SK-N-SH (cell line): ENCODE data around the gene LRIG1. TPM values are rescaled to one million over a fixed set of nuclear protein-coding genes. Genes with fewer than 3 reads are reported as not detected.

Source experiments
- CTCF ChIA-PET: fragments of 300-600, 350-600 bp; formaldehyde crosslinking; extraction: SDS; loops from one replicate; lab custom pipeline; 2021; lab: Yijun Ruan, JAX
- POLR2A ChIA-PET: fragments of 350-600 bp; sonication (Branson Sonifier 250); formaldehyde crosslinking; extraction: SDS; loops from one replicate; lab custom pipeline; 2020; ENCODE audit warnings: antibody characterized with exemption, inconsistent platforms; lab: Yijun Ruan, JAX
- DNase-seq: peaks from one replicate; pipeline ENCODE4 v3.0.0; 2012
- H2AFZ ChIP-seq: fragments of 200-600 bp; sonication (generic); 2 replicates; pipeline ENCODE4 v1.8.1; 2016; ENCODE audit warnings: antibody characterized with exemption, mild to moderate bottlenecking, low read depth
- H3F3A ChIP-seq: fragments of 200-600 bp; sonication (generic); replicated peaks from 2 replicates; pipeline ENCODE3; 2016; ENCODE audit warnings: antibody characterized with exemption, mild to moderate bottlenecking; ENCODE audit not compliant: insufficient read depth
- H3K27ac ChIP-seq, 2 experiments: fragments of 200-500 bp in 1 of 2; fragments of 200-600 bp in 1 of 2; sonication (Bioruptor generic) in 1 of 2; sonication (generic), shearing (Covaris generic) in 1 of 2; 2 replicates each; pipeline versions ENCODE4 v1.5.1 to v1.6.1; 2014 to 2016; ENCODE audit warnings: low read depth in 2 of 2, inconsistent platforms in 1 of 2, low read length in 1 of 2, mild to moderate bottlenecking in 1 of 2, mixed read lengths in 1 of 2
- H3K27me3 ChIP-seq: fragments of 200-600 bp; sonication (generic), shearing (Covaris generic); 2 replicates; pipeline ENCODE4 v1.6.1; 2016; ENCODE audit warnings: mixed run types; ENCODE audit not compliant: insufficient read depth
- H3K36me3 ChIP-seq, 2 experiments: fragments of 200-500 bp in 1 of 2; fragments of 200-600 bp in 1 of 2; sonication (Bioruptor generic) in 1 of 2; sonication (generic) in 1 of 2; replicated peaks in 1 of 2; 2 replicates each; pipeline versions ENCODE3 to v1.5.1; 2014 to 2016; ENCODE audit warnings: low read length in 1 of 2, mild to moderate bottlenecking in 1 of 2; ENCODE audit not compliant: insufficient read depth in 2 of 2, control insufficient read depth in 1 of 2
- H3K4me1 ChIP-seq, 2 experiments: fragments of 200-500 bp in 1 of 2; fragments of 200-600 bp in 1 of 2; sonication (Bioruptor generic) in 1 of 2; sonication (generic), shearing (Covaris generic) in 1 of 2; 2 replicates each; pipeline versions ENCODE4 v1.5.1 to v1.6.1; 2014 to 2016; ENCODE audit warnings: low read depth in 1 of 2, low read length in 1 of 2, mixed run types in 1 of 2; ENCODE audit not compliant: insufficient read depth in 2 of 2, control insufficient read depth in 1 of 2
- H3K4me2 ChIP-seq: fragments of 200-600 bp; sonication (generic), shearing (Covaris generic); 2 replicates; pipeline ENCODE4 v1.6.1; 2017; ENCODE audit warnings: mixed run types
- H3K4me3 ChIP-seq, 2 experiments: fragments of 200-500 bp in 1 of 2; fragments of 200-600 bp in 1 of 2; sonication (Bioruptor generic) in 1 of 2; sonication (generic), shearing (Covaris generic) in 1 of 2; 2 replicates each; pipeline versions ENCODE4 v1.5.1 to v1.8.1; 2014 to 2016; ENCODE audit warnings: low read depth in 2 of 2, inconsistent platforms in 1 of 2, low read length in 1 of 2, mild to moderate bottlenecking in 1 of 2, mixed read lengths in 1 of 2, moderate library complexity in 1 of 2
- H3K79me2 ChIP-seq: fragments of 200-600 bp; sonication (generic); 2 replicates; pipeline ENCODE4 v1.8.1; 2017; ENCODE audit warnings: mild to moderate bottlenecking; ENCODE audit not compliant: insufficient read depth
- H3K9ac ChIP-seq: fragments of 200-600 bp; sonication (generic); 2 replicates; pipeline ENCODE4 v1.6.1; 2017; ENCODE audit warnings: mixed run types
- H3K9me2 ChIP-seq: fragments of 200-600 bp; sonication (generic); 2 replicates; pipeline ENCODE4 v1.6.1; 2017; ENCODE audit warnings: mixed run types
- H3K9me3 ChIP-seq: fragments of 200-600 bp; sonication (generic); 2 replicates; pipeline ENCODE4 v1.6.1; 2017; ENCODE audit warnings: mixed run types, mild to moderate bottlenecking, moderate library complexity
- H4K20me1 ChIP-seq: fragments of 200-600 bp; sonication (generic); 2 replicates; pipeline ENCODE4 v1.6.1; 2017; ENCODE audit warnings: mild to moderate bottlenecking, mixed run types; ENCODE audit not compliant: insufficient read depth
- CTCF ChIP-seq: fragments of 200-600 bp; sonication (generic); IDR thresholded peaks from 2 replicates; pipeline ENCODE4 v1.6.1; 2017; ENCODE audit warnings: antibody characterized with exemption, mild to moderate bottlenecking, moderate library complexity
- ELF1 ChIP-seq: IDR thresholded peaks from 2 replicates; pipeline ENCODE4 v1.4.0; 2012
- FOXJ3 ChIP-seq: sonication (generic); formaldehyde crosslinking; IDR thresholded peaks from 2 replicates; pipeline ENCODE4 v1.5.1; 2020; ENCODE audit warnings: mild to moderate bottlenecking, missing genetic modification reagents
- FOXM1 ChIP-seq: IDR thresholded peaks from 2 replicates; pipeline ENCODE4 v1.4.0; 2012; ENCODE audit warnings: low read depth, mild to moderate bottlenecking
- GABPA ChIP-seq: IDR thresholded peaks from 2 replicates; pipeline ENCODE4 v1.4.0; 2012; ENCODE audit warnings: low read depth, mild to moderate bottlenecking
- GATA2 ChIP-seq: sonication (generic); formaldehyde crosslinking; IDR thresholded peaks from 2 replicates; pipeline ENCODE4 v1.5.0; 2020; ENCODE audit warnings: mild to moderate bottlenecking, missing genetic modification reagents
- IRF3 ChIP-seq: fragments of 150-350 bp; IDR thresholded peaks from 2 replicates; pipeline ENCODE4 v1.6.1; 2016; ENCODE audit warnings: mild to moderate bottlenecking, low read depth, low read length
- JUND ChIP-seq: IDR thresholded peaks from 2 replicates; pipeline ENCODE4 v1.4.0; 2012
- MAX ChIP-seq: IDR thresholded peaks from 2 replicates; pipeline ENCODE4 v1.4.0; 2012; ENCODE audit warnings: low read depth
- MEF2A ChIP-seq: IDR thresholded peaks from 2 replicates; pipeline ENCODE4 v1.4.0; 2012; ENCODE audit warnings: low read depth, borderline replicate concordance
- MXI1 ChIP-seq: IDR thresholded peaks from 2 replicates; pipeline ENCODE4 v1.6.1; 2012; ENCODE audit warnings: mild to moderate bottlenecking, low read depth, low read length, improper control_type of control experiment
- NFIC ChIP-seq: IDR thresholded peaks from 2 replicates; pipeline ENCODE4 v1.4.0; 2012; ENCODE audit warnings: borderline replicate concordance
- PBX3 ChIP-seq: IDR thresholded peaks from 2 replicates; pipeline ENCODE4; 2012
- RAD21 ChIP-seq: IDR thresholded peaks from 2 replicates; pipeline ENCODE4 v1.6.1; 2012; ENCODE audit warnings: mild to moderate bottlenecking, low read length
- RFX5 ChIP-seq: IDR thresholded peaks from 2 replicates; pipeline ENCODE4 v1.6.1; 2012; ENCODE audit warnings: mild to moderate bottlenecking, improper control_type of control experiment, low read length
- RXRA ChIP-seq: IDR thresholded peaks from 2 replicates; pipeline ENCODE4 v1.4.0; 2012; ENCODE audit warnings: low read depth, mild to moderate bottlenecking, borderline replicate concordance
- SIN3A ChIP-seq: IDR thresholded peaks from 2 replicates; pipeline ENCODE4 v1.6.1; 2012; ENCODE audit warnings: low read depth, mild to moderate bottlenecking, low read length, moderate library complexity, borderline replicate concordance
- SMC3 ChIP-seq: IDR thresholded peaks from 2 replicates; pipeline ENCODE4 v1.6.1; 2012; ENCODE audit warnings: low read depth, low read length, improper control_type of control experiment
- TAF1 ChIP-seq: IDR thresholded peaks from 2 replicates; pipeline ENCODE4 v1.6.1; 2012; ENCODE audit warnings: low read depth, mild to moderate bottlenecking, low read length, moderate library complexity, borderline replicate concordance
- TCF12 ChIP-seq: IDR thresholded peaks from 2 replicates; pipeline ENCODE4 v1.4.0; 2012
- TEAD4 ChIP-seq: IDR thresholded peaks from 2 replicates; pipeline ENCODE4 v1.4.0; 2012; ENCODE audit warnings: mild to moderate bottlenecking, borderline replicate concordance; ENCODE audit not compliant: insufficient read depth
- USF1 ChIP-seq: IDR thresholded peaks from 2 replicates; pipeline ENCODE4 v1.4.0; 2012; ENCODE audit warnings: low read depth, borderline replicate concordance
- USF2 ChIP-seq: fragments of 150-350 bp; IDR thresholded peaks from 2 replicates; pipeline ENCODE4 v1.6.1; 2017; ENCODE audit warnings: antibody characterized with exemption, low read length, low read depth, borderline replicate concordance
- WGBS: methylation state at CpG from one replicate; pipeline ENCODE4 v1.1.6; 2017; ENCODE audit warnings: low lambda C conversion rate; 5-methylcytosine and 5-hydroxymethylcytosine counted together
- polyA plus RNA-seq, 3 experiments: library from polyadenylated mRNA; depleted of rRNA; stranded (reverse); fragments of >200 nt; gene quantifications; 2 replicates each; pipeline ENCODE4 v1.2.3, GENCODE V29; 2012

Gene LRIG1
- polyA plus RNA-seq, 1 of the 3 experiments (the other 2 are of a cell fraction): 1.7 TPM

- TF ChIP-seq SMC3 (no peak), USF1 (no peak), RXRA (no peak), RAD21 (no peak), JUND (no peak), RFX5 (no peak), SIN3A (no peak), USF2 (no peak), MXI1 (no peak), ELF1 (no peak), CTCF (no peak), FOXM1 (no peak)
- Histone ChIP-seq H3K79me2 (no peaks in the 10 kb centered on the region), H4K20me1 (no peaks in the 10 kb centered on the region), H3F3A (no peaks in the 10 kb centered on the region), H3K27me3 (no peaks in the 10 kb centered on the region; the same call in 1 of the 2 replicates), H3K4me2 (no peak overlapping the region), H3K4me3 (no peak overlapping the region), H3K4me1 (no peaks in the 10 kb centered on the region), H3K9me2 (no peaks in the 10 kb centered on the region), H2AFZ (no peak overlapping the region), H3K9me3 (no peaks in the 10 kb centered on the region), H3K27ac (no peak overlapping the region), H3K36me3 (no peaks in the 10 kb centered on the region), H3K9ac (no peak overlapping the region)
- DNase-seq: no peak
- ChIA-PET POLR2A (no interaction called here), CTCF (interaction anchor here (1.1 kb wide), 1 partner anchor 387 kb away, joined by 3 read pairs; no protein-coding TSS in a partner anchor)
- 78% methylated on average over 7 of the region's 7 CpGs for WGBS
Observed at GRCh38 chr3:66434726-66435125, 66.1 kb downstream of the LRIG1 start.

- Histone ChIP-seq H3K27ac (no peak overlapping the region), H3K9me3 (no peaks in the 10 kb centered on the region), H3K9me2 (no peaks in the 10 kb centered on the region), H3K4me3 (no peak overlapping the region), H3K9ac (no peak overlapping the region), H3K79me2 (no peaks in the 10 kb centered on the region), H3K4me1 (peaks cover 4 to 7% of the 10 kb centered on the region in 2 experiments), H3K36me3 (no peaks in the 10 kb centered on the region), H3K27me3 (no peaks in the 10 kb centered on the region; the same call in 1 of the 2 replicates), H3K4me2 (no peak overlapping the region), H4K20me1 (no peaks in the 10 kb centered on the region), H2AFZ (no peak overlapping the region), H3F3A (no peaks in the 10 kb centered on the region)
- 88% methylated on average over 4 of the region's 4 CpGs for WGBS
- ChIA-PET CTCF (interaction anchor here (1.0 to 1.3 kb wide), 2 partner anchors 10 to 21 kb away, joined by 3 read pairs; no protein-coding TSS in a partner anchor), POLR2A (no interaction called here)
- DNase-seq: no peak
- TF ChIP-seq USF2 (no peak), NFIC (no peak), GATA2 (CRISPR knock-in tag) (no peak), TCF12 (no peak), IRF3 (no peak), ELF1 (no peak), MAX (no peak), GABPA (no peak), MEF2A (no peak), PBX3 (no peak), SMC3 (no peak), TEAD4 (no peak), TAF1 (no peak), FOXJ3 (CRISPR knock-in tag) (no peak)
Observed at GRCh38 chr3:66433522-66433782, 67.4 kb downstream of the LRIG1 start.
